ENCODE results near the gene SCYGR3.
"Not testable (repeated sequence)": the region's sequence is repeated elsewhere in the genome, so short reads cannot be mapped to it uniquely, and the experiment has no call there.

Gene SCYGR3

GRCh38 chr2:227612546-227613271 lies 1.9 kb downstream of the SCYGR3 start:
- DNase-seq: peak; percentile 49

GRCh38 chr2:227610123-227610522 lies 4.5 kb downstream of the SCYGR3 start:
- no peak for DNase-seq

- peak; percentile 51 for DNase-seq
These were observed 5.9 kb downstream of the SCYGR3 start for GRCh38 chr2:227608561-227609338.

GRCh38 chr2:227607941-227608340 lies 6.7 kb downstream of the SCYGR3 start:
- no peak for DNase-seq

GRCh38 chr2:227606476-227606875 lies 8.2 kb downstream of the SCYGR3 start:
- no peak for DNase-seq

- no peak for DNase-seq
These were observed 12.3 kb downstream of the SCYGR3 start for GRCh38 chr2:227602358-227602757.

GRCh38 chr2:227598835-227599503 lies 15.7 kb downstream of the SCYGR3 start, which contains the start of gene SCYGR2:
SCYGR2 (plus strand) TSS chr2:227598893; CDS start chr2:227598893, 0 bp downstream.
- not testable (repeated sequence) for DNase-seq

- DNase-seq: no peak
These were observed 16.6 kb downstream of the SCYGR3 start for GRCh38 chr2:227597998-227598397.

GRCh38 chr2:227597036-227597435 lies 17.6 kb downstream of the SCYGR3 start:
- no peak for DNase-seq

GRCh38 chr2:227595797-227596196 lies 18.8 kb downstream of the SCYGR3 start:
- DNase-seq: no peak

- DNase-seq: no peak
These were observed 21.8 kb downstream of the SCYGR3 start for GRCh38 chr2:227592694-227593387.

- DNase-seq: no peak
These were observed 32.3 kb downstream of the SCYGR3 start for GRCh38 chr2:227582369-227582768.

- no peak for DNase-seq
These were observed 34.8 kb downstream of the SCYGR3 start for GRCh38 chr2:227579791-227580190.

GRCh38 chr2:227578642-227579041 lies 36.0 kb downstream of the SCYGR3 start:
- no peak for DNase-seq

GRCh38 chr2:227577555-227577954 lies 37.1 kb downstream of the SCYGR3 start:
- DNase-seq: no peak

- DNase-seq: no peak
These were observed 37.8 kb downstream of the SCYGR3 start for GRCh38 chr2:227576812-227577211.

- no peak for DNase-seq
These were observed 38.5 kb downstream of the SCYGR3 start for GRCh38 chr2:227576110-227576509.

GRCh38 chr2:227570615-227571014 lies 44.0 kb downstream of the SCYGR3 start:
- no peak for DNase-seq

- no peak for DNase-seq
These were observed 45.8 kb downstream of the SCYGR3 start for GRCh38 chr2:227568852-227569169.

GRCh38 chr2:227566012-227566411 lies 48.6 kb downstream of the SCYGR3 start:
- no peak for DNase-seq

GRCh38 chr2:227565080-227565479 lies 49.6 kb downstream of the SCYGR3 start:
- DNase-seq: no peak

Data from DMS153 (cell line).